WERI-Rb-1 (cell line): Measurements from ENCODE around the gene UPK3A.

Source experiments
- DNase-seq: peaks from one replicate; pipeline ENCODE4 v3.0.0-alpha.2; 2020
- H3K27ac ChIP-seq: fragments of 250-450 bp; sonication (Bioruptor Pico); 2 replicates; pipeline ENCODE4 v1.5.1; 2020; ENCODE audit warnings: mild to moderate bottlenecking, moderate library complexity
- H3K27me3 ChIP-seq: fragments of 250-450 bp; sonication (Bioruptor Pico); 2 replicates; pipeline ENCODE4 v1.5.1; 2021; ENCODE audit warnings: mild to moderate bottlenecking, low read depth, moderate library complexity; ENCODE audit not compliant: insufficient read depth, severe bottlenecking
- H3K36me3 ChIP-seq: fragments of 250-450 bp; sonication (Bioruptor Pico); 2 replicates; pipeline ENCODE4 v1.5.1; 2020; ENCODE audit warnings: mild to moderate bottlenecking, moderate library complexity
- H3K4me3 ChIP-seq: 2 replicates; pipeline ENCODE4 v1.5.1; 2011; ENCODE audit warnings: low read depth, mild to moderate bottlenecking, control low read depth, low read length
- H3K9me3 ChIP-seq: fragments of 250-450 bp; sonication (Bioruptor Pico); 2 replicates; pipeline ENCODE4 v1.5.1; 2021; ENCODE audit warnings: mild to moderate bottlenecking, moderate library complexity; ENCODE audit not compliant: severe bottlenecking
- CTCF ChIP-seq: IDR thresholded peaks from 2 replicates; pipeline ENCODE4 v1.5.1; 2011; ENCODE audit warnings: low read depth, mild to moderate bottlenecking, control low read depth, inconsistent platforms, low read length

The UPK3A gene

GRCh38 chr22:45261407-45262088 lies 23.2 kb upstream of the UPK3A start:
- Histone ChIP-seq H3K27ac (no peak overlapping the region), H3K9me3 (no peaks in the 10 kb centered on the region), H3K27me3 (no peaks in the 10 kb centered on the region), H3K36me3 (no peaks in the 10 kb centered on the region), H3K4me3 (no peak overlapping the region)
- TF ChIP-seq CTCF, result no peak
- no peak for DNase-seq

- no peak for DNase-seq
- Histone ChIP-seq H3K27me3 (no peaks in the 10 kb centered on the region), H3K27ac (no peak overlapping the region), H3K36me3 (no peaks in the 10 kb centered on the region), H3K4me3 (no peak overlapping the region), H3K9me3 (no peaks in the 10 kb centered on the region)
- no peak for TF ChIP-seq CTCF
These were observed 22.4 kb upstream of the UPK3A start for GRCh38 chr22:45262195-45262930.

GRCh38 chr22:45262931-45263462 lies 21.8 kb upstream of the UPK3A start:
- peak overlapping the region; percentile 44; the same call in 1 of the 2 replicates for H3K27ac ChIP-seq
- H3K27me3 ChIP-seq, result no peaks in the 10 kb centered on the region
- no peak for DNase-seq
- H3K4me3 ChIP-seq, result no peak overlapping the region
- no peaks in the 10 kb centered on the region for H3K36me3 ChIP-seq
- H3K9me3 ChIP-seq, result no peaks in the 10 kb centered on the region
- TF ChIP-seq CTCF, result no peak

- peak; percentile 84 for DNase-seq
- Histone ChIP-seq H3K27ac (peak overlapping the region; percentile 44), H3K4me3 (no peak overlapping the region), H3K27me3 (no peaks in the 10 kb centered on the region), H3K9me3 (no peaks in the 10 kb centered on the region), H3K36me3 (no peaks in the 10 kb centered on the region)
- peak; percentile 92 for TF ChIP-seq CTCF
These were observed 21.1 kb upstream of the UPK3A start for GRCh38 chr22:45263463-45264269.

- Histone ChIP-seq H3K36me3 (no peaks in the 10 kb centered on the region), H3K9me3 (no peaks in the 10 kb centered on the region), H3K4me3 (no peak overlapping the region), H3K27me3 (no peaks in the 10 kb centered on the region), H3K27ac (no peak overlapping the region)
- no peak for TF ChIP-seq CTCF
- no peak for DNase-seq
These were observed 19.2 kb upstream of the UPK3A start for GRCh38 chr22:45265535-45265934.
